Panc1 (cell line): ENCODE data around the gene KCNMA1. TPM values are rescaled to one million over a fixed set of nuclear protein-coding genes. Genes with fewer than 3 reads are reported as not detected.

Experiments used
- ATAC-seq: fragments of 200-7000 bp; cut with Tn5 transposase; 2 replicates; pipeline ENCODE4 v1.9.1; 2020; ENCODE audit warnings: mild to moderate bottlenecking, moderate library complexity
- BruUV-seq: library from RNA; stranded (reverse); fragments of 400-500 nt; replicated peaks from 2 replicates; lab custom pipeline; 2021; lab: Mats Ljungman, UMichigan
- CTCF ChIA-PET: fragments of 300-600 bp; sonication (Branson Sonifier 250); formaldehyde crosslinking; loops from one replicate; lab custom pipeline; 2022; ENCODE audit warnings: antibody characterized with exemption; lab: Charles Lee
- POLR2A ChIA-PET: fragments of 300-600 bp; sonication (Branson Sonifier 250); formaldehyde crosslinking; loops from one replicate; lab custom pipeline; 2022; ENCODE audit warnings: antibody characterized with exemption; lab: Charles Lee
- DNase-seq: peaks from one replicate; pipeline ENCODE4 v3.0.0-alpha.2; 2010; ENCODE audit warnings: low read depth, low spot score
- H3K27ac ChIP-seq: 2 replicates; pipeline ENCODE4 v1.5.1; 2011; ENCODE audit warnings: mild to moderate bottlenecking, low read length, inconsistent platforms
- H3K27me3 ChIP-seq: fragments of 200-500 bp; sonication (Bioruptor generic); 2 replicates; pipeline ENCODE4 v1.6.0; 2014; ENCODE audit warnings: low read length, inconsistent platforms; ENCODE audit not compliant: control insufficient read depth, insufficient read depth
- H3K36me3 ChIP-seq: fragments of 200-500 bp; sonication (Bioruptor generic); 2 replicates; pipeline ENCODE4 v1.5.1; 2014; ENCODE audit warnings: inconsistent platforms, mild to moderate bottlenecking, low read length, moderate library complexity; ENCODE audit not compliant: control insufficient read depth, insufficient read depth
- H3K4me1 ChIP-seq: 2 replicates; pipeline ENCODE4 v1.5.1; 2011; ENCODE audit warnings: inconsistent platforms, mild to moderate bottlenecking, low read length, moderate library complexity; ENCODE audit not compliant: control insufficient read depth, insufficient read depth
- H3K4me3 ChIP-seq, 2 experiments: 2 replicates each; pipeline ENCODE4 v1.5.1; 2011 to 2012; ENCODE audit warnings: low read depth in 2 of 2, low read length in 2 of 2, mild to moderate bottlenecking in 2 of 2, inconsistent platforms in 1 of 2, moderate library complexity in 1 of 2
- H3K9me3 ChIP-seq: fragments of 200-500 bp; sonication (Bioruptor generic); 2 replicates; pipeline ENCODE4 v1.5.1; 2014; ENCODE audit warnings: low read depth, mild to moderate bottlenecking, inconsistent platforms, low read length, moderate library complexity; ENCODE audit not compliant: control insufficient read depth, insufficient read depth
- POLR2AphosphoS5 ChIP-seq: IDR thresholded peaks from 2 replicates; pipeline ENCODE4 v1.6.1; 2012; ENCODE audit warnings: mild to moderate bottlenecking, low read depth, low read length, moderate library complexity
- REST ChIP-seq, 2 experiments: IDR thresholded peaks; 2 replicates each; pipeline ENCODE4 v1.6.1; 2011 to 2012; ENCODE audit warnings: low read depth in 2 of 2, control low read depth in 1 of 2, low read length in 1 of 2, mild to moderate bottlenecking in 1 of 2, moderate library complexity in 1 of 2; ENCODE audit not compliant: insufficient read depth in 1 of 2
- SIN3A ChIP-seq: IDR thresholded peaks from 2 replicates; pipeline ENCODE4 v1.6.1; 2012; ENCODE audit warnings: low read depth, mild to moderate bottlenecking, low read length, moderate library complexity, borderline replicate concordance; ENCODE audit not compliant: insufficient read depth
- TCF7L2 ChIP-seq: IDR thresholded peaks from 2 replicates; pipeline ENCODE4 v1.6.1; 2011; ENCODE audit warnings: mild to moderate bottlenecking, low read depth, low read length, inconsistent platforms
- in situ Hi-C: cut with HindIII; loops from 2 replicates; pipeline ENCODE4 v1.10.0; 2016; ENCODE audit warnings: low sequenced_read_pairs, low pct_unique_long_range_greater_than_20kb
- intact Hi-C: fragments of 100-400 bp; cut with micrococcal nuclease; formaldehyde crosslinking; loops from one replicate; pipeline ENCODE4 v1.10.0; 2022; ENCODE audit not compliant: unreplicated experiment
- total RNA-seq: library from RNA; stranded (reverse); gene quantifications from one replicate; pipeline ENCODE4 v1.2.1, GENCODE V29; 2021; ENCODE audit not compliant: unreplicated experiment
- TF ChIP-seq, protein P1 (sequence below): fragments of 450-650 bp; IDR thresholded peaks from 2 replicates; pipeline ENCODE4 v1.5.1; 2017; ENCODE audit warnings: mild to moderate bottlenecking

Gene KCNMA1
- total RNA-seq, 1 experiment from 2014 or later: 91.9 TPM

DNA sequence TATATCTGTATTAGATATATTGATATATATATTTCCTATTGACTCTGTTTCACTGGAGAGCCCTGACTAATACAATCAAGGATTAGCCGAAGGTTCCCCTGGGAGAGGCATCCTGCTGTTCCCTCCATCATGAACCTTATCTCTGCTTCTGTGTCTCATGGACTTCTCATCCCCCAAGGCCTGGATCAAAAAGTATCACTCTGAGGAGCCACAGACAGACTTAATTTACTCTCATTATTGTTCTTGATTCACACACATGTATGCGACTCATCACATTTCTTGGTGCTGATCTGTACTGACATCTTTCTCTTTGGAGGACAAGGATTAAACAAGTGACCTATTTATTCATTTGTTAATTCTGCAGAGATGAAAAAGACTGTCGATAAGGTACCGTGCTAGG lies 550.2 kb downstream of the KCNMA1 start:
- in situ Hi-C loops (no loop called here), intact Hi-C loops (no loop called here)
- ATAC-seq: no peak
- BruUV-seq: no TSS peak
- Histone ChIP-seq H3K27ac (no peak overlapping the region), H3K4me1 (no peaks in the 10 kb centered on the region), H3K4me3 (no peak overlapping the region), H3K36me3 (no peaks in the 10 kb centered on the region; the same call in 1 of the 2 replicates), H3K9me3 (no peaks in the 10 kb centered on the region), H3K27me3 (no peaks in the 10 kb centered on the region)
- POLR2A ChIA-PET: no interaction called here
- CTCF ChIA-PET: no interaction called here
- DNase-seq: no peak
- TF ChIP-seq TCF7L2: no peak

DNA sequence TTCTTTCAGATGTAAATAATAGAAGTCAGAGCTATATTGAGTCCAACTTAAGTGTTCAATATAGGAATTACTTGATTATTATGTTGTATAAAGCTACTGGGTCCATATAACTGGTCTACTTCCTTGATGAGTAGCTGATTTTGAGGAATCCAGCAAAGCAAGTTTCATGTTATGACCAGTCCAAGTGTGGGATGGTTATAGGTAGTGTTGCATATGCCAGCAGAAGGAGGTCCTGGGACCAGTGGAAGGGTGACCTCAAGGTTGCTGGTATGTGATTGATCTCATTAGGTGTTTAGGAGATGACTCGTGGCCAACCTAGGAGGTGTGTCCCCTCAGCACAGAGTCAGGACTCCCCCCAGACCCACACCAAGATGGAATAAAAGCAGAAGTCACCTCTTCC lies 551.5 kb downstream of the KCNMA1 start:
- no peak for ATAC-seq
- no peak for TF ChIP-seq SIN3A
- TF ChIP-seq POLR2AphosphoS5: no peak
- TF ChIP-seq, protein P1, sequence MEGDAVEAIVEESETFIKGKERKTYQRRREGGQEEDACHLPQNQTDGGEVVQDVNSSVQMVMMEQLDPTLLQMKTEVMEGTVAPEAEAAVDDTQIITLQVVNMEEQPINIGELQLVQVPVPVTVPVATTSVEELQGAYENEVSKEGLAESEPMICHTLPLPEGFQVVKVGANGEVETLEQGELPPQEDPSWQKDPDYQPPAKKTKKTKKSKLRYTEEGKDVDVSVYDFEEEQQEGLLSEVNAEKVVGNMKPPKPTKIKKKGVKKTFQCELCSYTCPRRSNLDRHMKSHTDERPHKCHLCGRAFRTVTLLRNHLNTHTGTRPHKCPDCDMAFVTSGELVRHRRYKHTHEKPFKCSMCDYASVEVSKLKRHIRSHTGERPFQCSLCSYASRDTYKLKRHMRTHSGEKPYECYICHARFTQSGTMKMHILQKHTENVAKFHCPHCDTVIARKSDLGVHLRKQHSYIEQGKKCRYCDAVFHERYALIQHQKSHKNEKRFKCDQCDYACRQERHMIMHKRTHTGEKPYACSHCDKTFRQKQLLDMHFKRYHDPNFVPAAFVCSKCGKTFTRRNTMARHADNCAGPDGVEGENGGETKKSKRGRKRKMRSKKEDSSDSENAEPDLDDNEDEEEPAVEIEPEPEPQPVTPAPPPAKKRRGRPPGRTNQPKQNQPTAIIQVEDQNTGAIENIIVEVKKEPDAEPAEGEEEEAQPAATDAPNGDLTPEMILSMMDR: no peak
- TF ChIP-seq REST (IDR thresholded peaks at IDR 0.05; ENCODE audit: insufficient read depth in 1 of 2, low read depth in 2 of 2, low read length in 1 of 2): no peak
- no peak for TF ChIP-seq TCF7L2
- H3K27me3 ChIP-seq: no peaks in the 10 kb centered on the region
- ChIA-PET POLR2A (no interaction called here), CTCF (no interaction called here)
- intact Hi-C loops (no loop called here), in situ Hi-C loops (no loop called here)
- no peaks in the 10 kb centered on the region for H3K4me1 ChIP-seq
- H3K9me3 ChIP-seq: no peaks in the 10 kb centered on the region
- no TSS peak for BruUV-seq
- H3K4me3 ChIP-seq: no peak overlapping the region
- H3K27ac ChIP-seq: no peak overlapping the region
- DNase-seq: no peak
- H3K36me3 ChIP-seq: no peaks in the 10 kb centered on the region; the same call in 1 of the 2 replicates

- H3K4me3 ChIP-seq: no peak overlapping the region
- in situ Hi-C loops (no loop called here), intact Hi-C loops (no loop called here)
- no peak for ATAC-seq
- no peaks in the 10 kb centered on the region; the same call in 1 of the 2 replicates for H3K36me3 ChIP-seq
- no peak overlapping the region for H3K27ac ChIP-seq
- CTCF ChIA-PET: no interaction called here
- POLR2A ChIA-PET: no interaction called here
- no TSS peak for BruUV-seq
- H3K9me3 ChIP-seq: no peaks in the 10 kb centered on the region
- no peaks in the 10 kb centered on the region for H3K27me3 ChIP-seq
- no peak for DNase-seq
- TF ChIP-seq POLR2AphosphoS5 (no peak), REST (IDR thresholded peaks at IDR 0.05; ENCODE audit: insufficient read depth in 1 of 2, low read depth in 2 of 2, low read length in 1 of 2) (no peak)
- TF ChIP-seq, protein P1: no peak
- no peaks in the 10 kb centered on the region for H3K4me1 ChIP-seq
Measured at GRCh38 chr10:77085344-77085743, 552.3 kb downstream of the KCNMA1 start.
